Measurements from ENCODE around the gene ANP32B.
A peak's percentile ranks its signal among the peaks of the same experiment; 100 is the strongest.

Gene ANP32B

GRCh38 chr9:98034593-98035546, 51.7 kb downstream of the ANP32B start:
- peak; percentile 96 for DNase-seq

GRCh38 chr9:98037357-98037756, 54.2 kb downstream of the ANP32B start:
- DNase-seq: no peak

DNA sequence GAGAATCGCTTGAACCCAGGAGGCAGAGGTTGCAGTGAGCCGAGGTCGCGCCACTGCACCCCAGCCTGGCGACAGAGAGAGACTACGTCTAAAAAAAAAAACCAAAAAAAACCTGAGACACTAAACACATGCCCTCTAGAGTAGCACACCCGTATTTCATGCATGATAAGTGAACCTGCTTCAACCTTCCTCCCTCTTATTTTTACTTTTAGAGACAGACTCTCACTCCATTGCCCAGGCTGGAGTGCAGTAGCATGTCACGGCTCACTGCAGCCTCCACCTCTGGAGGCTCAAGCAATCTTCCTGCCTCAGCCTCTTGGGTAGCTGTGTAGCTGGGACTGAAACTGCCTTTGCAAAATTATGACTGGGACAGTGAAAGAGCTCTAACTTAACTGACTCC, 55.8 kb downstream of the ANP32B start:
- no peak for DNase-seq

- no peak for DNase-seq
Measured at GRCh38 chr9:98039607-98040017, 56.5 kb downstream of the ANP32B start.

GRCh38 chr9:98040212-98040611, 57.1 kb downstream of the ANP32B start:
- DNase-seq: no peak

GRCh38 chr9:98043915-98044314, 60.8 kb downstream of the ANP32B start:
- DNase-seq: no peak

DNA sequence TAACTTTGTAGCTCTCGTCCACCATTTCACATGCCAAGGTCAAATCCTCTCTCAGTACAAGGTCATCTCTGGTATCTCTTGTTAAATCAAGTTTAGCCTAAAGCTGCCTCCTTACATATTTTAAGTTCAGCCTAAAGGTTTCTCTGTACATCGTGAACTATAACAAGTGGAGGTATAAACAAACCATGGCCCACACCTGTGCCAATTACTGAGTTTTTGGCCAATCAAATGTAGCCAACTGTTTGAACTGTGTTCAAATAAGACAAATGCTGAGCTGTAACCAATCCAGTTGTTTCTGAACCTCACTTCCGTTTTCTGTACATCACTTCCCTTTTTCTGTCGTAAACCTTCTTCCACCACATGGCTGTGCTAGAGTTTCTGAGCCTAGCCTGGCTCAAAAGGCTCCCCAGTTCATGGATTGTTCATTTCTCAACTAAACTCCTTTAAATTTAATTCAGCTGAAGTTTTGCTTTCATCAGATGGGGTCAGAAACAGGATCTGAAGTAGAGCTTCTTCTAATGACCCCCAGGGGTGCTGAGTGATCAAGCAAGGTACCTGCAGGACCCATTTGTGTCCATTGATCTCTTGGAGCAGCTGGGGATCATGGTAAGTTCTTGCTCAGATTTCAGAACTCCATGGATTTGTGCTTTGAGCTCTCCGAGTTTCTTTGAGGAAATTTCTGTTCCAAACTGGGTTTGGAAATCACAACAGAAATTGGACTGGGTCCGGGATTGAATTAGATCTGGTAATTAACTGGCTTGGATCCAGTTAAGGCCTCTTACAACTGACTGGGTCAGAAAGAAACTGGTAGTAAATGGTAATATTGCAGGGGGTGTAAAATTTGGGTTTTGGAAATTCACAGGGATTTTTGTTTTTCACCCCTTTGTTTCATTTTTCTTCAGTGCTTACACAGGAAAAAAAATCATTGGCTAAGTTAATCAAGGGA, 62.4 kb downstream of the ANP32B start:
- DNase-seq: peak; percentile 3

- no peak for DNase-seq
Measured at GRCh38 chr9:98046180-98046543, 63.0 kb downstream of the ANP32B start.

GRCh38 chr9:98047002-98047401, 63.9 kb downstream of the ANP32B start:
- DNase-seq: no peak

GRCh38 chr9:98049288-98050072, 66.3 kb downstream of the ANP32B start:
- no peak for DNase-seq

GRCh38 chr9:98050351-98050750, 67.2 kb downstream of the ANP32B start:
- DNase-seq: no peak

GRCh38 chr9:98054376-98054951, 71.3 kb downstream of the ANP32B start:
- no peak for DNase-seq

GRCh38 chr9:98056269-98057137, 73.4 kb downstream of the ANP32B start, which contains the start of gene NANS:
Gene NANS, plus strand, starts transcription at chr9:98056732. Its CDS starts 77 bp downstream, at chr9:98056809.
- peak; percentile 88 for DNase-seq

GRCh38 chr9:98057138-98057799, 74.1 kb downstream of the ANP32B start:
- no peak for DNase-seq

GRCh38 chr9:98062161-98062560, 79.0 kb downstream of the ANP32B start:
- DNase-seq: no peak

GRCh38 chr9:98064623-98065392, 81.7 kb downstream of the ANP32B start:
- no peak for DNase-seq

All from T-helper 9 cell (primary cell).